Chondrocyte (in vitro differentiated cells): ENCODE data around the gene TWIST2. TPM values are rescaled to one million over a fixed set of nuclear protein-coding genes. Genes with fewer than 3 reads are reported as not detected.

Experiments used
- DNase-seq: peaks from one replicate; pipeline ENCODE4 v3.0.0; 2021; ENCODE audit warnings: mixed read lengths, low spot score
- H3K27ac Mint-ChIP-seq: one replicate; pipeline ENCODE4 v1.8.0; 2021; ENCODE audit warnings: mild to moderate bottlenecking, moderate library complexity, mixed read lengths; ENCODE audit not compliant: unreplicated experiment
- H3K27me3 Mint-ChIP-seq: 2 replicates; pipeline ENCODE4 v1.8.0; 2021; ENCODE audit warnings: low read depth, mixed read lengths
- H3K36me3 Mint-ChIP-seq: 2 replicates; pipeline ENCODE4 v1.8.0; 2021; ENCODE audit warnings: low read depth, mixed read lengths
- H3K4me1 Mint-ChIP-seq: 2 replicates; pipeline ENCODE4 v1.8.0; 2021; ENCODE audit warnings: low read depth, mild to moderate bottlenecking, mixed read lengths
- H3K4me3 Mint-ChIP-seq: one replicate; pipeline ENCODE4 v1.8.0; 2021; ENCODE audit warnings: mild to moderate bottlenecking, moderate library complexity, mixed read lengths; ENCODE audit not compliant: unreplicated experiment
- H3K9me3 Mint-ChIP-seq: 2 replicates; pipeline ENCODE4 v1.8.0; 2021; ENCODE audit warnings: low read depth, mixed read lengths
- CTCF ChIP-seq: fragments of 200-600 bp; sonication (generic); IDR thresholded peaks from 2 replicates; pipeline ENCODE4 v1.5.0; 2021; ENCODE audit warnings: antibody characterized with exemption, mild to moderate bottlenecking, moderate library complexity
- total RNA-seq: library from RNA; stranded (reverse); gene quantifications from 3 replicates; pipeline ENCODE4 v1.2.1, GENCODE V29; 2021

The TWIST2 gene
- total RNA-seq, 1 donor from 2014 or later: 2.4 TPM

GRCh38 chr2:238864207-238865014, 16.5 kb downstream of the TWIST2 start:
- Mint-ChIP-seq H3K27me3 (no peaks in the 10 kb centered on the region), H3K9me3 (no peaks in the 10 kb centered on the region), H3K4me1 (peaks cover 58% of the 10 kb centered on the region), H3K27ac (peak overlapping the region; percentile 94), H3K36me3 (no peaks in the 10 kb centered on the region), H3K4me3 (peak overlapping the region; percentile 59)
- peak; percentile 72 for DNase-seq
- no peak for TF ChIP-seq CTCF

GRCh38 chr2:238865015-238865719, 17.3 kb downstream of the TWIST2 start:
- TF ChIP-seq CTCF: no peak
- H3K27ac Mint-ChIP-seq: no peak overlapping the region
- H3K4me3 Mint-ChIP-seq: no peak overlapping the region
- H3K4me1 Mint-ChIP-seq: peaks cover 58% of the 10 kb centered on the region
- no peak for DNase-seq
- no peaks in the 10 kb centered on the region for H3K36me3 Mint-ChIP-seq
- H3K9me3 Mint-ChIP-seq: no peaks in the 10 kb centered on the region
- no peaks in the 10 kb centered on the region for H3K27me3 Mint-ChIP-seq

GRCh38 chr2:238865744-238866355, 18.0 kb downstream of the TWIST2 start:
- Mint-ChIP-seq H3K36me3 (no peaks in the 10 kb centered on the region), H3K27me3 (no peaks in the 10 kb centered on the region), H3K27ac (no peak overlapping the region), H3K4me1 (peaks cover 58% of the 10 kb centered on the region), H3K9me3 (no peaks in the 10 kb centered on the region), H3K4me3 (no peak overlapping the region)
- no peak for DNase-seq
- TF ChIP-seq CTCF: no peak

GRCh38 chr2:238866656-238867277, 18.9 kb downstream of the TWIST2 start:
- no peak for DNase-seq
- no peak for TF ChIP-seq CTCF
- no peaks in the 10 kb centered on the region for H3K9me3 Mint-ChIP-seq
- peaks cover 58% of the 10 kb centered on the region for H3K4me1 Mint-ChIP-seq
- H3K27ac Mint-ChIP-seq: peak overlapping the region; percentile 92
- H3K4me3 Mint-ChIP-seq: peak overlapping the region; percentile 25
- H3K27me3 Mint-ChIP-seq: no peaks in the 10 kb centered on the region
- no peaks in the 10 kb centered on the region for H3K36me3 Mint-ChIP-seq

GRCh38 chr2:238868067-238868524, 20.2 kb downstream of the TWIST2 start:
- no peak for DNase-seq
- Mint-ChIP-seq H3K27ac (no peak overlapping the region), H3K4me3 (no peak overlapping the region), H3K4me1 (peaks cover 58% of the 10 kb centered on the region), H3K9me3 (no peaks in the 10 kb centered on the region), H3K36me3 (no peaks in the 10 kb centered on the region), H3K27me3 (no peaks in the 10 kb centered on the region)
- TF ChIP-seq CTCF: no peak
